Keratinocyte (primary cell): ENCODE results near the gene FAM50B. TPM values are rescaled to one million over a fixed set of nuclear protein-coding genes. Genes with fewer than 3 reads are reported as not detected.

Experiments
- DNase-seq: peaks from one replicate; pipeline ENCODE4 v3.0.0-alpha.2; 2011; ENCODE audit warnings: low read depth, missing footprints, low spot score
- FAIRE-seq: peaks from 2 replicates; lab custom pipeline; 2011; peaks lifted over from hg19 to GRCh38; lab: Jason Lieb, UNC
- H2AFZ ChIP-seq: 2 replicates; pipeline ENCODE4 v1.6.0; 2012; ENCODE audit warnings: low read length, control low read depth, inconsistent platforms; ENCODE audit not compliant: control insufficient read depth
- H3K27ac ChIP-seq: 2 replicates; pipeline ENCODE4 v1.5.1; 2011; ENCODE audit warnings: low read length; ENCODE audit not compliant: control insufficient read depth, insufficient read depth
- H3K27me3 ChIP-seq: 3 replicates; pipeline ENCODE4 v1.6.0; 2011; ENCODE audit warnings: low read length; ENCODE audit not compliant: control insufficient read depth, insufficient read depth; ENCODE audit errors: extremely low read depth
- H3K36me3 ChIP-seq, 2 experiments: 2 replicates in 1 of 2; 3 replicates in 1 of 2; pipeline ENCODE4 v1.5.1; 2011; ENCODE audit warnings: low read length in 2 of 2, mild to moderate bottlenecking in 1 of 2; ENCODE audit not compliant: control insufficient read depth in 2 of 2, insufficient read depth in 2 of 2; ENCODE audit errors: extremely low read depth in 1 of 2
- H3K4me1 ChIP-seq: 3 replicates; pipeline ENCODE4 v1.5.1; 2011; ENCODE audit warnings: low read length; ENCODE audit not compliant: control insufficient read depth, insufficient read depth; ENCODE audit errors: extremely low read depth
- H3K4me2 ChIP-seq: 3 replicates; pipeline ENCODE4 v1.6.0; 2011; ENCODE audit warnings: low read depth, low read length; ENCODE audit not compliant: control insufficient read depth, insufficient read depth; ENCODE audit errors: extremely low read depth
- H3K4me3 ChIP-seq, 3 experiments: fragments of 200-600 bp in 1 of 3; sonication (generic) in 1 of 3; 2 replicates in 2 of 3; 3 replicates in 1 of 3; pipeline ENCODE4 v1.5.1; 2011 to 2016; ENCODE audit warnings: low read length in 3 of 3, mild to moderate bottlenecking in 3 of 3, control low read depth in 2 of 3, inconsistent platforms in 1 of 3, low read depth in 1 of 3, mixed read lengths in 1 of 3, mixed run types in 1 of 3, moderate library complexity in 1 of 3; ENCODE audit not compliant: control insufficient read depth in 2 of 3, insufficient read depth in 2 of 3; ENCODE audit errors: extremely low read depth in 1 of 3
- H3K79me2 ChIP-seq: 2 replicates; pipeline ENCODE4 v1.6.0; 2012; ENCODE audit warnings: low read length; ENCODE audit not compliant: control insufficient read depth, insufficient read depth
- H3K9ac ChIP-seq: 3 replicates; pipeline ENCODE4 v1.6.0; 2011; ENCODE audit warnings: low read length; ENCODE audit not compliant: control insufficient read depth, insufficient read depth; ENCODE audit errors: extremely low read depth
- H3K9me1 ChIP-seq: 3 replicates; pipeline ENCODE4 v1.6.0; 2011; ENCODE audit warnings: low read length; ENCODE audit not compliant: control insufficient read depth, insufficient read depth; ENCODE audit errors: extremely low read depth
- H3K9me3 ChIP-seq: 2 replicates; pipeline ENCODE4 v1.5.1; 2012; ENCODE audit warnings: low read depth, low read length; ENCODE audit not compliant: control insufficient read depth
- H4K20me1 ChIP-seq: 3 replicates; pipeline ENCODE4 v1.6.0; 2011; ENCODE audit warnings: low read length; ENCODE audit not compliant: control insufficient read depth, insufficient read depth; ENCODE audit errors: extremely low read depth
- CTCF ChIP-seq, 3 experiments: IDR thresholded peaks in 1 of 3; conservative IDR thresholded peaks in 1 of 3; optimal IDR thresholded peaks in 1 of 3; 2 replicates in 2 of 3; 3 replicates in 1 of 3; pipeline versions ENCODE3 to v1.5.1; 2011; ENCODE audit warnings: low read length in 3 of 3, mild to moderate bottlenecking in 3 of 3, moderate library complexity in 2 of 3, control low read depth in 1 of 3, inconsistent platforms in 1 of 3; ENCODE audit not compliant: insufficient read depth in 2 of 3; ENCODE audit errors: extremely low read depth in 1 of 3
- EZH2 ChIP-seq: IDR thresholded peaks from one replicate; pipeline ENCODE4 v1.6.1; 2012; ENCODE audit warnings: inconsistent platforms, mild to moderate bottlenecking, low read length, moderate library complexity
- dilution Hi-C: fragments of 300-500 bp; cut with MboI; formaldehyde crosslinking; loops from one replicate; pipeline ENCODE4 v1.7.0; 2020; ENCODE audit warnings: low sequenced_read_pairs; ENCODE audit not compliant: extremely low pct_ligation_motif_present
- polyA plus RNA-seq, 5 experiments: library from polyadenylated mRNA; depleted of rRNA in 3 of 5; stranded (reverse) in 3 of 5; stranded (forward) in 1 of 5; unstranded in 1 of 5; fragments of >200 nt; gene quantifications; 1 replicate in 1 of 5; 2 replicates in 3 of 5; 3 replicates in 1 of 5; pipeline versions ENCODE4 v1.2.1 to v1.2.3, GENCODE V29; 2011 to 2012; ENCODE audit warnings: missing spikeins in 2 of 5, low read depth in 1 of 5, low replicate concordance in 1 of 5

Gene FAM50B
- polyA plus RNA-seq, 1 donor (not counting 4 experiments of a cell fraction or from before 2014, with no cell fraction given): 4.0 TPM

- Histone ChIP-seq H3K79me2 (no peaks in the 10 kb centered on the region), H3K4me3 (no peak overlapping the region), H3K27ac (no peak overlapping the region), H3K36me3 (no peaks in the 10 kb centered on the region), H3K9ac (no peak overlapping the region), H3K9me1 (no peaks in the 10 kb centered on the region), H3K4me1 (peaks cover 44% of the 10 kb centered on the region), H4K20me1 (no peaks in the 10 kb centered on the region), H3K9me3 (no peaks in the 10 kb centered on the region), H2AFZ (no peak overlapping the region), H3K27me3 (no peaks in the 10 kb centered on the region), H3K4me2 (no peak overlapping the region)
- TF ChIP-seq EZH2 (no peak), CTCF (optimal IDR thresholded peaks at IDR 0.05 in 1 of 3, IDR thresholded peaks at IDR 0.05 in 1 of 3, conservative IDR thresholded peaks at IDR 0.05 in 1 of 3; ENCODE audit: extremely low read depth in 1 of 3, insufficient read depth in 2 of 3, low read length in 3 of 3) (no peak)
- dilution Hi-C loops: no loop called here
- FAIRE-seq (no peak), DNase-seq (no peak)
These were observed 19.9 kb upstream of the FAM50B start for GRCh38 chr6:3829285-3829684.

- Histone ChIP-seq H3K9me1 (no peaks in the 10 kb centered on the region), H3K27ac (no peak overlapping the region), H3K27me3 (no peaks in the 10 kb centered on the region), H3K4me1 (peaks cover 30% of the 10 kb centered on the region), H2AFZ (no peak overlapping the region), H3K4me3 (no peak overlapping the region), H3K9me3 (no peaks in the 10 kb centered on the region), H4K20me1 (no peaks in the 10 kb centered on the region), H3K36me3 (no peaks in the 10 kb centered on the region), H3K79me2 (no peaks in the 10 kb centered on the region), H3K9ac (no peak overlapping the region), H3K4me2 (no peak overlapping the region)
- FAIRE-seq (no peak), DNase-seq (no peak)
- TF ChIP-seq EZH2 (no peak), CTCF (optimal IDR thresholded peaks at IDR 0.05 in 1 of 3, IDR thresholded peaks at IDR 0.05 in 1 of 3, conservative IDR thresholded peaks at IDR 0.05 in 1 of 3; ENCODE audit: extremely low read depth in 1 of 3, insufficient read depth in 2 of 3, low read length in 3 of 3) (no peak)
- dilution Hi-C loops: no loop called here
These were observed 18.4 kb upstream of the FAM50B start for GRCh38 chr6:3830806-3831205.
